ENCODE results near the gene RGS3.

Gene RGS3

GRCh38 chr9:113507256-113507655 is 43.7 kb downstream of the RGS3 start:
- H3K4me3 ChIP-seq (replicated peaks; ENCODE audit: insufficient read depth, low read length) = no peak overlapping the region

GRCh38 chr9:113508111-113508749 is 44.7 kb downstream of the RGS3 start:
- TF ChIP-seq GABPA (IDR thresholded peaks at IDR 0.05; ENCODE audit: low read depth) = no peak

More at GRCh38 chr9:113507256-113507655, 43.7 kb downstream of the RGS3 start:
- no peak overlapping the region for H3K27ac ChIP-seq (replicated peaks)
- no peak for DNase-seq (ENCODE audit: low read depth in 1 of 2, low spot score in 1 of 2)
- no peaks in the 10 kb centered on the region for H3K27me3 ChIP-seq (ENCODE audit: insufficient read depth, poor library complexity, severe bottlenecking)
- no peak for TF ChIP-seq GABPA (IDR thresholded peaks at IDR 0.05; ENCODE audit: low read depth)
- TF ChIP-seq SPI1 (IDR thresholded peaks at IDR 0.05; ENCODE audit: borderline replicate concordance, low read depth) = no peak
- TF ChIP-seq CTCF (IDR thresholded peaks at IDR 0.05; ENCODE audit: insufficient read depth, low read length) = no peak
- no peak for TF ChIP-seq POLR2AphosphoS5 (IDR thresholded peaks at IDR 0.05; ENCODE audit: low read depth)
- no peak for TF ChIP-seq REST (IDR thresholded peaks at IDR 0.05; ENCODE audit: insufficient replicate concordance, low read depth)

GRCh38 chr9:113509463-113509862 is 45.9 kb downstream of the RGS3 start:
- no peak for DNase-seq (ENCODE audit: low read depth in 1 of 2, low spot score in 1 of 2)
- no peak overlapping the region for H3K27ac ChIP-seq (replicated peaks)
- no peaks in the 10 kb centered on the region for H3K27me3 ChIP-seq (ENCODE audit: insufficient read depth, poor library complexity, severe bottlenecking)
- TF ChIP-seq CTCF (IDR thresholded peaks at IDR 0.05; ENCODE audit: insufficient read depth, low read length) (no peak), GABPA (IDR thresholded peaks at IDR 0.05; ENCODE audit: low read depth) (no peak)
- H3K4me3 ChIP-seq (replicated peaks; ENCODE audit: insufficient read depth, low read length) = no peak overlapping the region

More at GRCh38 chr9:113508111-113508749, 44.7 kb downstream of the RGS3 start:
- H3K27me3 ChIP-seq (ENCODE audit: insufficient read depth, poor library complexity, severe bottlenecking) = no peaks in the 10 kb centered on the region
- H3K27ac ChIP-seq (replicated peaks) = no peak overlapping the region
- no peak overlapping the region for H3K4me3 ChIP-seq (replicated peaks; ENCODE audit: insufficient read depth, low read length)
- DNase-seq (ENCODE audit: low read depth in 1 of 2, low spot score in 1 of 2) = peak in 1 of 2 experiments; percentile 43

GRCh38 chr9:113511047-113511521 is 47.6 kb downstream of the RGS3 start:
- no peaks in the 10 kb centered on the region for H3K27me3 ChIP-seq (ENCODE audit: insufficient read depth, poor library complexity, severe bottlenecking)
- H3K4me3 ChIP-seq (replicated peaks; ENCODE audit: insufficient read depth, low read length) = no peak overlapping the region
- DNase-seq (ENCODE audit: low read depth in 1 of 2, low spot score in 1 of 2) = no peak
- no peak for TF ChIP-seq GABPA (IDR thresholded peaks at IDR 0.05; ENCODE audit: low read depth)
- TF ChIP-seq SPI1 (IDR thresholded peaks at IDR 0.05; ENCODE audit: borderline replicate concordance, low read depth) = no peak
- no peak for TF ChIP-seq REST (IDR thresholded peaks at IDR 0.05; ENCODE audit: insufficient replicate concordance, low read depth)
- no peak for TF ChIP-seq CTCF (IDR thresholded peaks at IDR 0.05; ENCODE audit: insufficient read depth, low read length)
- no peak for TF ChIP-seq POLR2AphosphoS5 (IDR thresholded peaks at IDR 0.05; ENCODE audit: low read depth)
- no peak overlapping the region for H3K27ac ChIP-seq (replicated peaks)
